CD14-positive monocyte (primary cell): ENCODE data around the gene SOX9. TPM values are rescaled to one million over a fixed set of nuclear protein-coding genes. Genes with fewer than 3 reads are reported as not detected.
A peak's percentile ranks its signal among the peaks of the same experiment; 100 is the strongest.

Experiments
- DNase-seq, 3 donors: peaks; one replicate each; pipeline ENCODE4 v3.0.0-alpha.2; 2011 to 2022
- H2AFZ ChIP-seq: 2 replicates; pipeline ENCODE4 v1.6.0; 2012; ENCODE audit warnings: mild to moderate bottlenecking, low read depth, low read length, inconsistent platforms; ENCODE audit not compliant: insufficient read depth, poor library complexity, severe bottlenecking
- H3K27ac ChIP-seq, 2 donors: 1 replicate in 1 of 2; 2 replicates in 1 of 2; pipeline ENCODE4 v1.5.1; 2012 to 2013; ENCODE audit warnings: low read length in 2 of 2, control low read depth in 1 of 2, inconsistent platforms in 1 of 2, low read depth in 1 of 2, mild to moderate bottlenecking in 1 of 2
- H3K27me3 ChIP-seq, 2 donors: one replicate each; pipeline versions ENCODE4 v1.6.0 to v1.6.1; 2011 to 2013; ENCODE audit warnings: low read length in 2 of 2; ENCODE audit not compliant: control insufficient read depth in 2 of 2, insufficient read depth in 2 of 2
- H3K36me3 ChIP-seq, 2 donors: replicated peaks in 1 of 2; 1 replicate in 1 of 2; 2 replicates in 1 of 2; pipeline versions ENCODE4 v1.5.1 to v1.6.1; 2012 to 2013; ENCODE audit warnings: low read length in 2 of 2, control low read depth in 1 of 2, inconsistent platforms in 1 of 2, mild to moderate bottlenecking in 1 of 2; ENCODE audit not compliant: insufficient read depth in 2 of 2, control insufficient read depth in 1 of 2
- H3K4me1 ChIP-seq, 2 donors: 1 replicate in 1 of 2; 2 replicates in 1 of 2; pipeline versions ENCODE4 v1.5.1 to v1.6.1; 2012 to 2013; ENCODE audit warnings: low read length in 2 of 2, control low read depth in 1 of 2, inconsistent platforms in 1 of 2, mild to moderate bottlenecking in 1 of 2, moderate library complexity in 1 of 2; ENCODE audit not compliant: insufficient read depth in 2 of 2, control insufficient read depth in 1 of 2
- H3K4me2 ChIP-seq: replicated peaks from 2 replicates; pipeline ENCODE3; 2012; ENCODE audit warnings: low read length, moderate library complexity, mild to moderate bottlenecking; ENCODE audit not compliant: poor library complexity, severe bottlenecking; ENCODE audit errors: extremely low read depth
- H3K4me3 ChIP-seq, 3 experiments: fragments of 200-600 bp in 1 of 3; sonication (generic) in 1 of 3; replicated peaks in 1 of 3; 1 replicate in 2 of 3; 2 replicates in 1 of 3; pipeline ENCODE4 v1.5.1; 2011 to 2013; ENCODE audit warnings: low read length in 3 of 3, mild to moderate bottlenecking in 3 of 3, control low read depth in 2 of 3, low read depth in 2 of 3, inconsistent platforms in 1 of 3, moderate library complexity in 1 of 3
- H3K79me2 ChIP-seq: 2 replicates; pipeline ENCODE4 v1.6.0; 2012; ENCODE audit warnings: mild to moderate bottlenecking, control low read depth, inconsistent platforms, low read length, moderate library complexity; ENCODE audit not compliant: insufficient read depth
- H3K9ac ChIP-seq: 2 replicates; pipeline ENCODE4 v1.6.0; 2017; ENCODE audit warnings: low read length, mild to moderate bottlenecking; ENCODE audit not compliant: insufficient read depth, poor library complexity, severe bottlenecking
- H3K9me3 ChIP-seq, 2 donors: replicated peaks in 1 of 2; 1 replicate in 1 of 2; 2 replicates in 1 of 2; pipeline versions ENCODE4 v1.5.1 to v1.6.1; 2012 to 2013; ENCODE audit warnings: low read length in 2 of 2, control low read depth in 1 of 2; ENCODE audit not compliant: control insufficient read depth in 1 of 2, insufficient read depth in 1 of 2
- H4K20me1 ChIP-seq: 2 replicates; pipeline ENCODE4 v1.6.0; 2012; ENCODE audit warnings: mild to moderate bottlenecking, low read length, control low read depth, moderate library complexity; ENCODE audit not compliant: insufficient read depth
- H3K27ac Mint-ChIP-seq, 7 donors: one replicate each; pipeline ENCODE4 v1.8.0; 2020; ENCODE audit warnings: mild to moderate bottlenecking in 7 of 7, mixed read lengths in 7 of 7, moderate library complexity in 6 of 7, inconsistent platforms in 2 of 7
- H3K27me3 Mint-ChIP-seq, 3 donors: one replicate each; pipeline ENCODE4 v1.8.0; 2021 to 2022; ENCODE audit warnings: low read depth in 3 of 3, mild to moderate bottlenecking in 3 of 3, mixed read lengths in 3 of 3, moderate library complexity in 3 of 3, inconsistent platforms in 1 of 3
- H3K36me3 Mint-ChIP-seq, 2 donors: one replicate each; pipeline ENCODE4 v1.8.0; 2020; ENCODE audit warnings: mixed read lengths in 2 of 2, inconsistent platforms in 1 of 2, mild to moderate bottlenecking in 1 of 2
- H3K4me1 Mint-ChIP-seq: one replicate; pipeline ENCODE4 v1.8.0; 2020; ENCODE audit warnings: mild to moderate bottlenecking, mixed read lengths
- H3K4me3 Mint-ChIP-seq, 2 donors: one replicate each; pipeline ENCODE4 v1.8.0; 2020; ENCODE audit warnings: mild to moderate bottlenecking in 2 of 2, mixed read lengths in 2 of 2, moderate library complexity in 1 of 2
- H3K9me3 Mint-ChIP-seq, 7 donors: one replicate each; pipeline ENCODE4 v1.8.0; 2020 to 2022; ENCODE audit warnings: mixed read lengths in 7 of 7, mild to moderate bottlenecking in 6 of 7, moderate library complexity in 6 of 7, inconsistent platforms in 2 of 7
- WGBS: methylation state at CpG from one replicate; pipeline ENCODE4 v1.1.5; 2013; ENCODE audit warnings: missing lambda C conversion rate; ENCODE audit not compliant: insufficient coverage; 5-methylcytosine and 5-hydroxymethylcytosine counted together
- intact Hi-C, 2 donors: fragments of 100-400 bp; cut with micrococcal nuclease; formaldehyde crosslinking; loops; one replicate each; pipeline versions ENCODE4 v1.15.0 to v1.15.1; 2023
- polyA minus RNA-seq: library from RNA; depleted of rRNA, polyadenylated mRNA; stranded (reverse); fragments of >200 nt; gene quantifications from 2 replicates; pipeline ENCODE4 v1.2.3, GENCODE V29; 2012
- polyA plus RNA-seq, 3 donors: library from polyadenylated mRNA; depleted of rRNA in 1 of 3; unstranded in 2 of 3; stranded (reverse) in 1 of 3; fragments of 300-500 nt in 2 of 3; fragments of >200 nt in 1 of 3; fragmentation: Illumina TruSeq in 2 of 3; gene quantifications; 1 replicate in 2 of 3; 2 replicates in 1 of 3; pipeline ENCODE4 v1.2.3, GENCODE V29; 2012 to 2021
- total RNA-seq, 12 experiments: library from RNA in 1 of 12; stranded (reverse) in 1 of 12; fragments of 120-200 nt in 1 of 12; gene quantifications; one replicate each; pipeline ENCODE4 v1.2.4 and lab custom pipeline; 2013 to 2026; ENCODE audit warnings: mixed read lengths in 6 of 12, inconsistent platforms in 1 of 12
- TF ChIP-seq, protein P1 (sequence below): fragments of 200-600 bp; IDR thresholded peaks from one replicate; pipeline ENCODE4 v1.8.0; 2022; ENCODE audit warnings: antibody characterized with exemption, mild to moderate bottlenecking

Gene SOX9
- total RNA-seq (2013) = not detected
- not detected for polyA plus RNA-seq
- polyA minus RNA-seq = not detected in 2 replicates
- total RNA-seq (lab: John Stamatoyannopoulos, UW) = 0 to 1.7 (median 0.05) reads per million in 11 experiments

DNA sequence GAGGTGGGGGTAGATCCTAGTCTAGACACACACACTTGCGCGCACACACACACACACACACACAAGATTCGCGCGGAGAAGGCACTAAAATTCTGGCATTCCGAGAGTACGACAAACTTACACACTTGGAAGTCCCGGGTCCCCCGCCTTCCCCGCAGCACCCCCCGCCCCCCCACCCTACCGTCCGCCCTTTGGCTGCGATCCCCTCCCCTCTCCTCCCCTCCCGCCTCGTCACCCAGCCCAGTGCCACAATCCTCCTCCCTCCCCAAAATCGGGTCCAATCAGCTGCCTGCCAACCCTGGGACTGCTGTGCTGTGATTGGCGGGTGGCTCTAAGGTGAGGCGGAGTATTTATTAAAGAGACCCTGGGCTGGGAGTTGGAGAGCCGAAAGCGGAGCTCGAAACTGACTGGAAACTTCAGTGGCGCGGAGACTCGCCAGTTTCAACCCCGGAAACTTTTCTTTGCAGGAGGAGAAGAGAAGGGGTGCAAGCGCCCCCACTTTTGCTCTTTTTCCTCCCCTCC lies at the start of gene SOX9:
TSS of gene SOX9 (plus strand) at position 379 of the 522 bp plus-strand sequence. CDS start 372 bp downstream, outside the sequence.
- 0% methylated on average over 2 of the region's 27 CpGs for WGBS
- peaks cover 0 to 40% (median 26%) of the 10 kb centered on the region in 7 donors for H3K9me3 Mint-ChIP-seq
- peaks cover 80 to 96% of the 10 kb centered on the region in 2 donors for H3K27me3 ChIP-seq
- H3K27me3 Mint-ChIP-seq = peaks cover 87 to 93% (median 93%) of the 10 kb centered on the region in 3 donors
- TF ChIP-seq, protein P1, sequence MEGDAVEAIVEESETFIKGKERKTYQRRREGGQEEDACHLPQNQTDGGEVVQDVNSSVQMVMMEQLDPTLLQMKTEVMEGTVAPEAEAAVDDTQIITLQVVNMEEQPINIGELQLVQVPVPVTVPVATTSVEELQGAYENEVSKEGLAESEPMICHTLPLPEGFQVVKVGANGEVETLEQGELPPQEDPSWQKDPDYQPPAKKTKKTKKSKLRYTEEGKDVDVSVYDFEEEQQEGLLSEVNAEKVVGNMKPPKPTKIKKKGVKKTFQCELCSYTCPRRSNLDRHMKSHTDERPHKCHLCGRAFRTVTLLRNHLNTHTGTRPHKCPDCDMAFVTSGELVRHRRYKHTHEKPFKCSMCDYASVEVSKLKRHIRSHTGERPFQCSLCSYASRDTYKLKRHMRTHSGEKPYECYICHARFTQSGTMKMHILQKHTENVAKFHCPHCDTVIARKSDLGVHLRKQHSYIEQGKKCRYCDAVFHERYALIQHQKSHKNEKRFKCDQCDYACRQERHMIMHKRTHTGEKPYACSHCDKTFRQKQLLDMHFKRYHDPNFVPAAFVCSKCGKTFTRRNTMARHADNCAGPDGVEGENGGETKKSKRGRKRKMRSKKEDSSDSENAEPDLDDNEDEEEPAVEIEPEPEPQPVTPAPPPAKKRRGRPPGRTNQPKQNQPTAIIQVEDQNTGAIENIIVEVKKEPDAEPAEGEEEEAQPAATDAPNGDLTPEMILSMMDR = no peak
- DNase-seq = no peak
- H3K36me3 Mint-ChIP-seq = peaks cover 3 to 9% of the 10 kb centered on the region in 2 donors
- no peaks in the 10 kb centered on the region for H4K20me1 ChIP-seq
- H3K27ac ChIP-seq = no peak within 1 kb of the TSS
- intact Hi-C loops = no loop called here
- no peaks in the 10 kb centered on the region for H3K36me3 ChIP-seq
- H3K4me2 ChIP-seq = peak within 1 kb of the TSS; percentile 11
- no peak within 1 kb of the TSS for H3K9ac ChIP-seq
- no peaks in the 10 kb centered on the region for H3K4me1 ChIP-seq
- no peak within 1 kb of the TSS for H3K27ac Mint-ChIP-seq
- no peak within 1 kb of the TSS for H2AFZ ChIP-seq
- H3K4me1 Mint-ChIP-seq = peaks cover 6% of the 10 kb centered on the region
- peaks cover 0 to 49% of the 10 kb centered on the region in 2 donors for H3K9me3 ChIP-seq
- H3K4me3 Mint-ChIP-seq = peak within 1 kb of the TSS in 1 of 2 donors; percentile 89
- no peak within 1 kb of the TSS for H3K4me3 ChIP-seq
- H3K79me2 ChIP-seq = no peaks in the 10 kb centered on the region

DNA sequence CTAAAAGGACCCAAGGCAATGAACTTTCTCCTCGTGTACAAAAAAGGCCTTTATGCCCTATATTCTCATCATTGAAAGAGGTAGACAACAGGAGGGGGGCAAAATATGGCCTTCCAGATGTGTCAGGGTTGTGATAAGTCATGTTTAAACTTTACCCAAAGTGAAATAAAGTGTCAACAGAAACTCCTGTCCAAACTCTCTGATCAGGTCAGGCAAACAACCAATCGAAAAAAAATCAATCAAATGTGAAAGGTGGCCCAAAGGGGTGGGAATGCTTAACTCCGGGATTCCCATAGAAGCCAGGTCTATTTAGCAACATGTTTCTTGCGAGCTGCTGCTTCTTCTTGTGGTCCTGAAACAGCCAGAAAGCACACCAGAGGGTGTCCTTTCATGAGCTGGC lies 49.5 kb upstream of the SOX9 start:
- H3K36me3 ChIP-seq = no peaks in the 10 kb centered on the region
- peaks cover 0 to 6% (median 2%) of the 10 kb centered on the region in 7 donors for H3K9me3 Mint-ChIP-seq
- H3K4me1 ChIP-seq = no peaks in the 10 kb centered on the region
- H3K4me1 Mint-ChIP-seq = no peaks in the 10 kb centered on the region
- no peak overlapping the region for H3K4me3 Mint-ChIP-seq
- H3K36me3 Mint-ChIP-seq = no peaks in the 10 kb centered on the region
- H2AFZ ChIP-seq = no peak overlapping the region
- no peak overlapping the region for H3K27ac Mint-ChIP-seq
- 56% methylated on average over 2 of the region's 4 CpGs for WGBS
- H3K27me3 ChIP-seq = no peaks in the 10 kb centered on the region
- intact Hi-C loops = no loop called here
- no peak for DNase-seq
- no peak overlapping the region for H3K4me3 ChIP-seq
- H3K4me2 ChIP-seq = no peak overlapping the region
- H3K79me2 ChIP-seq = no peaks in the 10 kb centered on the region
- H4K20me1 ChIP-seq = no peaks in the 10 kb centered on the region
- no peaks in the 10 kb centered on the region for H3K9me3 ChIP-seq
- TF ChIP-seq, protein P1 = no peak
- H3K9ac ChIP-seq = no peak overlapping the region
- H3K27me3 Mint-ChIP-seq = peaks cover 0 to 4% (median 0%) of the 10 kb centered on the region in 3 donors
- no peak overlapping the region for H3K27ac ChIP-seq
